SK-N-SH (cell line): Measurements from ENCODE around the gene EDEM2. TPM values are rescaled to one million over a fixed set of nuclear protein-coding genes. Genes with fewer than 3 reads are reported as not detected.

ENCODE experiments used
- CTCF ChIA-PET: fragments of 300-600, 350-600 bp; formaldehyde crosslinking; extraction: SDS; loops from one replicate; lab custom pipeline; 2021; lab: Yijun Ruan, JAX
- POLR2A ChIA-PET: fragments of 350-600 bp; sonication (Branson Sonifier 250); formaldehyde crosslinking; extraction: SDS; loops from one replicate; lab custom pipeline; 2020; ENCODE audit warnings: antibody characterized with exemption, inconsistent platforms; lab: Yijun Ruan, JAX
- DNase-seq: peaks from one replicate; pipeline ENCODE4 v3.0.0; 2012
- H2AFZ ChIP-seq: fragments of 200-600 bp; sonication (generic); 2 replicates; pipeline ENCODE4 v1.8.1; 2016; ENCODE audit warnings: antibody characterized with exemption, mild to moderate bottlenecking, low read depth
- H3F3A ChIP-seq: fragments of 200-600 bp; sonication (generic); replicated peaks from 2 replicates; pipeline ENCODE3; 2016; ENCODE audit warnings: antibody characterized with exemption, mild to moderate bottlenecking; ENCODE audit not compliant: insufficient read depth
- H3K27ac ChIP-seq, 2 experiments: fragments of 200-500 bp in 1 of 2; fragments of 200-600 bp in 1 of 2; sonication (Bioruptor generic) in 1 of 2; sonication (generic), shearing (Covaris generic) in 1 of 2; 2 replicates each; pipeline versions ENCODE4 v1.5.1 to v1.6.1; 2014 to 2016; ENCODE audit warnings: low read depth in 2 of 2, inconsistent platforms in 1 of 2, low read length in 1 of 2, mild to moderate bottlenecking in 1 of 2, mixed read lengths in 1 of 2
- H3K27me3 ChIP-seq: fragments of 200-600 bp; sonication (generic), shearing (Covaris generic); 2 replicates; pipeline ENCODE4 v1.6.1; 2016; ENCODE audit warnings: mixed run types; ENCODE audit not compliant: insufficient read depth
- H3K36me3 ChIP-seq, 2 experiments: fragments of 200-500 bp in 1 of 2; fragments of 200-600 bp in 1 of 2; sonication (Bioruptor generic) in 1 of 2; sonication (generic) in 1 of 2; replicated peaks in 1 of 2; 2 replicates each; pipeline versions ENCODE3 to v1.5.1; 2014 to 2016; ENCODE audit warnings: low read length in 1 of 2, mild to moderate bottlenecking in 1 of 2; ENCODE audit not compliant: insufficient read depth in 2 of 2, control insufficient read depth in 1 of 2
- H3K4me1 ChIP-seq, 2 experiments: fragments of 200-500 bp in 1 of 2; fragments of 200-600 bp in 1 of 2; sonication (Bioruptor generic) in 1 of 2; sonication (generic), shearing (Covaris generic) in 1 of 2; 2 replicates each; pipeline versions ENCODE4 v1.5.1 to v1.6.1; 2014 to 2016; ENCODE audit warnings: low read depth in 1 of 2, low read length in 1 of 2, mixed run types in 1 of 2; ENCODE audit not compliant: insufficient read depth in 2 of 2, control insufficient read depth in 1 of 2
- H3K4me2 ChIP-seq: fragments of 200-600 bp; sonication (generic), shearing (Covaris generic); 2 replicates; pipeline ENCODE4 v1.6.1; 2017; ENCODE audit warnings: mixed run types
- H3K4me3 ChIP-seq, 2 experiments: fragments of 200-500 bp in 1 of 2; fragments of 200-600 bp in 1 of 2; sonication (Bioruptor generic) in 1 of 2; sonication (generic), shearing (Covaris generic) in 1 of 2; 2 replicates each; pipeline versions ENCODE4 v1.5.1 to v1.8.1; 2014 to 2016; ENCODE audit warnings: low read depth in 2 of 2, inconsistent platforms in 1 of 2, low read length in 1 of 2, mild to moderate bottlenecking in 1 of 2, mixed read lengths in 1 of 2, moderate library complexity in 1 of 2
- H3K79me2 ChIP-seq: fragments of 200-600 bp; sonication (generic); 2 replicates; pipeline ENCODE4 v1.8.1; 2017; ENCODE audit warnings: mild to moderate bottlenecking; ENCODE audit not compliant: insufficient read depth
- H3K9ac ChIP-seq: fragments of 200-600 bp; sonication (generic); 2 replicates; pipeline ENCODE4 v1.6.1; 2017; ENCODE audit warnings: mixed run types
- H3K9me2 ChIP-seq: fragments of 200-600 bp; sonication (generic); 2 replicates; pipeline ENCODE4 v1.6.1; 2017; ENCODE audit warnings: mixed run types
- H3K9me3 ChIP-seq: fragments of 200-600 bp; sonication (generic); 2 replicates; pipeline ENCODE4 v1.6.1; 2017; ENCODE audit warnings: mixed run types, mild to moderate bottlenecking, moderate library complexity
- H4K20me1 ChIP-seq: fragments of 200-600 bp; sonication (generic); 2 replicates; pipeline ENCODE4 v1.6.1; 2017; ENCODE audit warnings: mild to moderate bottlenecking, mixed run types; ENCODE audit not compliant: insufficient read depth
- CTCF ChIP-seq: fragments of 200-600 bp; sonication (generic); IDR thresholded peaks from 2 replicates; pipeline ENCODE4 v1.6.1; 2017; ENCODE audit warnings: antibody characterized with exemption, mild to moderate bottlenecking, moderate library complexity
- EP300 ChIP-seq, 2 experiments: IDR thresholded peaks; 2 replicates each; pipeline versions ENCODE4 v1.4.0 to v1.6.1; 2012; ENCODE audit warnings: borderline replicate concordance in 1 of 2, low read depth in 1 of 2, low read length in 1 of 2
- GABPA ChIP-seq: IDR thresholded peaks from 2 replicates; pipeline ENCODE4 v1.4.0; 2012; ENCODE audit warnings: low read depth, mild to moderate bottlenecking
- GATA2 ChIP-seq: sonication (generic); formaldehyde crosslinking; IDR thresholded peaks from 2 replicates; pipeline ENCODE4 v1.5.0; 2020; ENCODE audit warnings: mild to moderate bottlenecking, missing genetic modification reagents
- IRF3 ChIP-seq: fragments of 150-350 bp; IDR thresholded peaks from 2 replicates; pipeline ENCODE4 v1.6.1; 2016; ENCODE audit warnings: mild to moderate bottlenecking, low read depth, low read length
- JUND ChIP-seq: IDR thresholded peaks from 2 replicates; pipeline ENCODE4 v1.4.0; 2012
- MEF2A ChIP-seq: IDR thresholded peaks from 2 replicates; pipeline ENCODE4 v1.4.0; 2012; ENCODE audit warnings: low read depth, borderline replicate concordance
- PBX3 ChIP-seq: IDR thresholded peaks from 2 replicates; pipeline ENCODE4; 2012
- REST ChIP-seq: IDR thresholded peaks from 2 replicates; pipeline ENCODE4 v1.6.1; 2012; ENCODE audit warnings: mild to moderate bottlenecking, low read depth, low read length, moderate library complexity
- RFX5 ChIP-seq: IDR thresholded peaks from 2 replicates; pipeline ENCODE4 v1.6.1; 2012; ENCODE audit warnings: mild to moderate bottlenecking, improper control_type of control experiment, low read length
- RXRA ChIP-seq: IDR thresholded peaks from 2 replicates; pipeline ENCODE4 v1.4.0; 2012; ENCODE audit warnings: low read depth, mild to moderate bottlenecking, borderline replicate concordance
- SIN3A ChIP-seq: IDR thresholded peaks from 2 replicates; pipeline ENCODE4 v1.6.1; 2012; ENCODE audit warnings: low read depth, mild to moderate bottlenecking, low read length, moderate library complexity, borderline replicate concordance
- YY1 ChIP-seq: IDR thresholded peaks from 2 replicates; pipeline ENCODE4 v1.4.0; 2012; ENCODE audit warnings: low read depth, mild to moderate bottlenecking
- WGBS: methylation state at CpG from one replicate; pipeline ENCODE4 v1.1.6; 2017; ENCODE audit warnings: low lambda C conversion rate; 5-methylcytosine and 5-hydroxymethylcytosine counted together
- polyA plus RNA-seq, 3 experiments: library from polyadenylated mRNA; depleted of rRNA; stranded (reverse); fragments of >200 nt; gene quantifications; 2 replicates each; pipeline ENCODE4 v1.2.3, GENCODE V29; 2012

EDEM2 gene
- polyA plus RNA-seq, 1 of the 3 experiments (the other 2 are of a cell fraction), result 34.3 TPM

GRCh38 chr20:35156978-35157377 is 9.8 kb upstream of the EDEM2 start (continued):
- no peak for TF ChIP-seq REST
- TF ChIP-seq EP300 (IDR thresholded peaks at IDR 0.05; ENCODE audit: borderline replicate concordance in 1 of 2, low read depth in 1 of 2, low read length in 1 of 2), result no peak
- no peak for TF ChIP-seq GABPA
- no peak for TF ChIP-seq CTCF
- TF ChIP-seq IRF3, result no peak
- TF ChIP-seq YY1, result no peak

GRCh38 chr20:35155936-35156335 is 8.8 kb upstream of the EDEM2 start:
- Histone ChIP-seq H3K4me2 (no peak overlapping the region), H3K9ac (no peak overlapping the region), H3K36me3 (no peaks in the 10 kb centered on the region), H3K9me2 (no peaks in the 10 kb centered on the region)
- 55% methylated on average over 2 of the region's 2 CpGs for WGBS
- ChIA-PET POLR2A (no interaction called here), CTCF (no interaction called here)
- TF ChIP-seq JUND, result no peak
- TF ChIP-seq GATA2 (CRISPR knock-in tag), result no peak
- no peak for TF ChIP-seq RXRA
- TF ChIP-seq MEF2A, result no peak
- no peak for TF ChIP-seq SIN3A
- TF ChIP-seq PBX3, result no peak
- TF ChIP-seq RFX5, result no peak
- TF ChIP-seq, all 33 proteins: peak for 0
- Histone ChIP-seq H4K20me1 (no peaks in the 10 kb centered on the region), H2AFZ (no peak overlapping the region), H3F3A (no peaks in the 10 kb centered on the region), H3K27me3 (no peaks in the 10 kb centered on the region), H3K4me3 (no peak overlapping the region), H3K9me3 (no peaks in the 10 kb centered on the region), H3K79me2 (no peaks in the 10 kb centered on the region), H3K4me1 (no peaks in the 10 kb centered on the region), H3K27ac (no peak overlapping the region)
- DNase-seq, result no peak
